NT2/D1 (cell line): Measurements from ENCODE around the gene FLYWCH1.
"Not testable (repeated sequence)": the region's sequence is repeated elsewhere in the genome, so short reads cannot be mapped to it uniquely, and the experiment has no call there.

Source experiments
- DNase-seq: peaks from one replicate; pipeline ENCODE4 v3.0.0-alpha.2; 2011; ENCODE audit warnings: low read depth, low spot score
- H3K27me3 ChIP-seq: 2 replicates; pipeline ENCODE4 v1.6.0; 2011; ENCODE audit warnings: mild to moderate bottlenecking; ENCODE audit not compliant: insufficient read length, insufficient read depth
- H3K36me3 ChIP-seq: 2 replicates; pipeline ENCODE4 v1.6.1; 2011; ENCODE audit warnings: mild to moderate bottlenecking, low read length, mixed read lengths; ENCODE audit not compliant: insufficient read depth, insufficient read length
- H3K4me1 ChIP-seq: 2 replicates; pipeline ENCODE4 v1.5.1; 2011; ENCODE audit not compliant: insufficient read depth, insufficient read length
- H3K4me3 ChIP-seq: 2 replicates; pipeline ENCODE4 v1.5.1; 2011; ENCODE audit warnings: low read depth; ENCODE audit not compliant: insufficient read length
- H3K9ac ChIP-seq: 2 replicates; pipeline ENCODE4 v1.6.0; 2011; ENCODE audit warnings: low read depth; ENCODE audit not compliant: insufficient read length
- H3K9me3 ChIP-seq: 2 replicates; pipeline ENCODE4 v1.5.1; 2011; ENCODE audit warnings: mild to moderate bottlenecking, low read length; ENCODE audit not compliant: insufficient read depth
- SUZ12 ChIP-seq: IDR thresholded peaks from 2 replicates; pipeline ENCODE4 v1.6.1; 2011; ENCODE audit not compliant: insufficient read length, insufficient read depth; ENCODE audit errors: extremely low read depth
- YY1 ChIP-seq: IDR thresholded peaks from 2 replicates; pipeline ENCODE4 v1.6.1; 2011; ENCODE audit not compliant: insufficient read length, insufficient read depth
- ZNF274 ChIP-seq: IDR thresholded peaks from 2 replicates; pipeline ENCODE4 v1.6.1; 2011; ENCODE audit warnings: mild to moderate bottlenecking, low read depth, low read length

Gene FLYWCH1

GRCh38 chr16:2924901-2925755 is 13.4 kb downstream of the FLYWCH1 start:
- Histone ChIP-seq H3K9ac (no peak overlapping the region), H3K9me3 (no peaks in the 10 kb centered on the region; the same call in 1 of the 2 replicates), H3K36me3 (peaks cover 22% of the 10 kb centered on the region), H3K4me1 (peaks cover 11% of the 10 kb centered on the region), H3K4me3 (no peak overlapping the region), H3K27me3 (no peaks in the 10 kb centered on the region)
- no peak for DNase-seq
- TF ChIP-seq SUZ12, result no peak
- TF ChIP-seq ZNF274, result no peak
- TF ChIP-seq YY1, result no peak

GRCh38 chr16:2925951-2926649 is 14.4 kb downstream of the FLYWCH1 start:
- peaks cover 11% of the 10 kb centered on the region for H3K4me1 ChIP-seq
- no peak overlapping the region for H3K4me3 ChIP-seq
- H3K9ac ChIP-seq, result no peak overlapping the region
- DNase-seq, result no peak
- no peaks in the 10 kb centered on the region; the same call in 1 of the 2 replicates for H3K9me3 ChIP-seq
- no peak for TF ChIP-seq YY1
- TF ChIP-seq ZNF274, result no peak
- no peak for TF ChIP-seq SUZ12
- H3K36me3 ChIP-seq, result peaks cover 30% of the 10 kb centered on the region
- no peaks in the 10 kb centered on the region for H3K27me3 ChIP-seq

GRCh38 chr16:2926650-2926999 is 14.9 kb downstream of the FLYWCH1 start:
- TF ChIP-seq ZNF274, result no peak
- no peak for TF ChIP-seq YY1
- no peak for TF ChIP-seq SUZ12
- Histone ChIP-seq H3K27me3 (no peaks in the 10 kb centered on the region), H3K4me3 (no peak overlapping the region), H3K9me3 (no peaks in the 10 kb centered on the region; the same call in 1 of the 2 replicates), H3K4me1 (peaks cover 11% of the 10 kb centered on the region), H3K9ac (no peak overlapping the region), H3K36me3 (peaks cover 26% of the 10 kb centered on the region)
- DNase-seq, result no peak

- Histone ChIP-seq H3K36me3 (peaks cover 22% of the 10 kb centered on the region), H3K4me3 (no peak overlapping the region), H3K9ac (no peak overlapping the region), H3K27me3 (no peaks in the 10 kb centered on the region), H3K4me1 (peaks cover 11% of the 10 kb centered on the region), H3K9me3 (no peaks in the 10 kb centered on the region; the same call in 1 of the 2 replicates)
- TF ChIP-seq SUZ12, result no peak
- no peak for TF ChIP-seq YY1
- TF ChIP-seq ZNF274, result no peak
- peak; percentile 80 for DNase-seq
Observed at GRCh38 chr16:2927010-2927646, 15.4 kb downstream of the FLYWCH1 start.

- not testable (repeated sequence) for H3K9ac ChIP-seq, H3K9me3 ChIP-seq, H3K4me3 ChIP-seq, H3K27me3 ChIP-seq
- H3K36me3 ChIP-seq, result peaks cover 14% of the 10 kb centered on the region
- DNase-seq, result peak; percentile 18
- peaks cover 14% of the 10 kb centered on the region for H3K4me1 ChIP-seq
Observed at GRCh38 chr16:2928151-2928550, 16.4 kb downstream of the FLYWCH1 start.

GRCh38 chr16:2928796-2929195 is 17.1 kb downstream of the FLYWCH1 start:
- H3K9ac ChIP-seq, result peak overlapping the region; percentile 69
- H3K4me1 ChIP-seq, result peaks cover 14% of the 10 kb centered on the region
- TF ChIP-seq YY1, result no peak
- no peak for TF ChIP-seq ZNF274
- no peak for TF ChIP-seq SUZ12

GRCh38 chr16:2929693-2930092 is 18.0 kb downstream of the FLYWCH1 start:
- Histone ChIP-seq H3K36me3 (peaks cover 27% of the 10 kb centered on the region), H3K4me3 (no peak overlapping the region), H3K4me1 (peaks cover 14% of the 10 kb centered on the region), H3K27me3 (no peaks in the 10 kb centered on the region), H3K9ac (no peak overlapping the region), H3K9me3 (no peaks in the 10 kb centered on the region; the same call in 1 of the 2 replicates)
- TF ChIP-seq SUZ12, result no peak
- TF ChIP-seq YY1, result no peak
- no peak for TF ChIP-seq ZNF274
- no peak for DNase-seq

More at GRCh38 chr16:2928796-2929195, 17.1 kb downstream of the FLYWCH1 start:
- Histone ChIP-seq H3K27me3 (no peaks in the 10 kb centered on the region), H3K9me3 (no peaks in the 10 kb centered on the region; the same call in 1 of the 2 replicates), H3K36me3 (peaks cover 21% of the 10 kb centered on the region), H3K4me3 (no peak overlapping the region)
- DNase-seq, result no peak
